NCI-H2081 treated with DMSO at 0.1 percent for 48 hours (cell line): ENCODE measurements around the gene CDH23.

Experiments
- DNase-seq: peaks from one replicate; lab custom pipeline; 2025; lab: John Stamatoyannopoulos, UW

The CDH23 gene

GRCh38 chr10:71486484-71487114 lies 89.9 kb downstream of the CDH23 start:
- no peak for DNase-seq

- no peak for DNase-seq
These were observed 91.0 kb downstream of the CDH23 start for GRCh38 chr10:71487726-71488125.

- DNase-seq = no peak
These were observed 92.4 kb downstream of the CDH23 start for GRCh38 chr10:71489077-71489476.

- DNase-seq = no peak
These were observed 96.2 kb downstream of the CDH23 start for GRCh38 chr10:71492872-71493271.

GRCh38 chr10:71493741-71494140 lies 97.0 kb downstream of the CDH23 start:
- no peak for DNase-seq

- no peak for DNase-seq
These were observed 97.8 kb downstream of the CDH23 start for GRCh38 chr10:71494476-71494875.

GRCh38 chr10:71494980-71495381 lies 98.3 kb downstream of the CDH23 start:
- DNase-seq = no peak

- DNase-seq = no peak
These were observed 100.4 kb downstream of the CDH23 start for GRCh38 chr10:71496927-71497762.

- no peak for DNase-seq
These were observed 101.1 kb downstream of the CDH23 start for GRCh38 chr10:71497763-71498326.

- DNase-seq = no peak
These were observed 104.7 kb downstream of the CDH23 start for GRCh38 chr10:71501402-71501801.

GRCh38 chr10:71502190-71502589 lies 105.5 kb downstream of the CDH23 start:
- DNase-seq = no peak

- no peak for DNase-seq
These were observed 106.1 kb downstream of the CDH23 start for GRCh38 chr10:71502851-71503250.

- no peak for DNase-seq
These were observed 107.4 kb downstream of the CDH23 start for GRCh38 chr10:71504168-71504567.

GRCh38 chr10:71504570-71504969 lies 107.8 kb downstream of the CDH23 start:
- no peak for DNase-seq

GRCh38 chr10:71505862-71506261 lies 109.1 kb downstream of the CDH23 start:
- DNase-seq = no peak

GRCh38 chr10:71509444-71509843 lies 112.7 kb downstream of the CDH23 start:
- DNase-seq = no peak

- no peak for DNase-seq
These were observed 114.5 kb downstream of the CDH23 start for GRCh38 chr10:71511206-71511605.

- no peak for DNase-seq
These were observed 115.6 kb downstream of the CDH23 start for GRCh38 chr10:71512312-71512711.

- no peak for DNase-seq
These were observed 116.2 kb downstream of the CDH23 start for GRCh38 chr10:71512761-71513539.

- no peak for DNase-seq
These were observed 116.8 kb downstream of the CDH23 start for GRCh38 chr10:71513540-71513853.

- no peak for DNase-seq
These were observed 117.2 kb downstream of the CDH23 start for GRCh38 chr10:71513936-71514335.

- DNase-seq = no peak
These were observed 118.9 kb downstream of the CDH23 start for GRCh38 chr10:71515531-71516172.
